Measurements from ENCODE around the gene DRG2. TPM values are rescaled to one million over a fixed set of nuclear protein-coding genes. Genes with fewer than 3 reads are reported as not detected.

DRG2 gene
- polyA plus RNA-seq, 3 donors: 26.9 to 36.1 (median 32.0) TPM

- Histone ChIP-seq H3K4me2 (replicated peaks; ENCODE audit: extremely low read depth, low read length, poor library complexity, severe bottlenecking) (no peak overlapping the region), H3K4me1 (ENCODE audit: control insufficient read depth in 1 of 2, insufficient read depth in 2 of 2, low read length in 2 of 2) (no peaks in the 10 kb centered on the region), H3K9me3 (replicated peaks in 1 of 2; ENCODE audit: control insufficient read depth in 1 of 2, insufficient read depth in 1 of 2, low read length in 2 of 2) (peaks cover 17 to 21% of the 10 kb centered on the region in 2 donors), H3K9ac (ENCODE audit: insufficient read depth, low read length, poor library complexity, severe bottlenecking) (no peak overlapping the region), H3K79me2 (ENCODE audit: insufficient read depth, low read length) (no peaks in the 10 kb centered on the region), H2AFZ (ENCODE audit: insufficient read depth, low read depth, low read length, poor library complexity, severe bottlenecking) (no peak overlapping the region), H3K4me3 (replicated peaks in 1 of 3; ENCODE audit: low read depth in 2 of 3, low read length in 3 of 3) (no peak overlapping the region), H4K20me1 (ENCODE audit: insufficient read depth, low read length) (no peaks in the 10 kb centered on the region), H3K27me3 (ENCODE audit: control insufficient read depth in 2 of 2, insufficient read depth in 2 of 2, low read length in 2 of 2) (no peaks in the 10 kb centered on the region), H3K36me3 (replicated peaks in 1 of 2; ENCODE audit: control insufficient read depth in 1 of 2, insufficient read depth in 2 of 2, low read length in 2 of 2) (no peaks in the 10 kb centered on the region), H3K27ac (ENCODE audit: low read depth in 1 of 2, low read length in 2 of 2) (no peak overlapping the region)
- Mint-ChIP-seq H3K9me3 (peaks cover 16 to 32% (median 21%) of the 10 kb centered on the region in 7 donors), H3K27ac (no peak overlapping the region), H3K4me3 (no peak overlapping the region), H3K27me3 (ENCODE audit: low read depth in 3 of 3) (peaks cover 0 to 4% (median 1%) of the 10 kb centered on the region in 3 donors), H3K4me1 (no peaks in the 10 kb centered on the region), H3K36me3 (no peaks in the 10 kb centered on the region)
- no peak for DNase-seq
- WGBS (ENCODE audit: insufficient coverage): 87% methylated on average over 52 of the region's 54 CpGs
- no peak for TF ChIP-seq CTCF (IDR thresholded peaks at IDR 0.05)
- intact Hi-C loops (cut with micrococcal nuclease): no loop called here
Observed at GRCh38 chr17:18121144-18121910, 33.6 kb downstream of the DRG2 start.

GRCh38 chr17:18122990-18123753 lies 35.4 kb downstream of the DRG2 start:
- H3K4me3 Mint-ChIP-seq: no peak overlapping the region
- Histone ChIP-seq H3K4me2 (replicated peaks; ENCODE audit: extremely low read depth, low read length, poor library complexity, severe bottlenecking) (no peak overlapping the region), H3K36me3 (replicated peaks in 1 of 2; ENCODE audit: control insufficient read depth in 1 of 2, insufficient read depth in 2 of 2, low read length in 2 of 2) (no peaks in the 10 kb centered on the region), H3K9ac (ENCODE audit: insufficient read depth, low read length, poor library complexity, severe bottlenecking) (no peak overlapping the region), H2AFZ (ENCODE audit: insufficient read depth, low read depth, low read length, poor library complexity, severe bottlenecking) (no peak overlapping the region), H3K79me2 (ENCODE audit: insufficient read depth, low read length) (no peaks in the 10 kb centered on the region), H3K27ac (ENCODE audit: low read depth in 1 of 2, low read length in 2 of 2) (no peak overlapping the region), H4K20me1 (ENCODE audit: insufficient read depth, low read length) (no peaks in the 10 kb centered on the region), H3K9me3 (replicated peaks in 1 of 2; ENCODE audit: control insufficient read depth in 1 of 2, insufficient read depth in 1 of 2, low read length in 2 of 2) (peaks cover 17 to 21% of the 10 kb centered on the region in 2 donors), H3K4me1 (ENCODE audit: control insufficient read depth in 1 of 2, insufficient read depth in 2 of 2, low read length in 2 of 2) (no peaks in the 10 kb centered on the region), H3K4me3 (replicated peaks in 1 of 3; ENCODE audit: low read depth in 2 of 3, low read length in 3 of 3) (no peak overlapping the region), H3K27me3 (ENCODE audit: control insufficient read depth in 2 of 2, insufficient read depth in 2 of 2, low read length in 2 of 2) (no peaks in the 10 kb centered on the region)
- peak overlapping the region in 1 of 7 donors; percentile 40 for H3K27ac Mint-ChIP-seq
- intact Hi-C loops (cut with micrococcal nuclease): no loop called here
- H3K9me3 Mint-ChIP-seq: peaks cover 16 to 32% (median 21%) of the 10 kb centered on the region in 7 donors
- 88% methylated on average over 29 of the region's 31 CpGs for WGBS (ENCODE audit: insufficient coverage)
- H3K27me3 Mint-ChIP-seq (ENCODE audit: low read depth in 3 of 3): peaks cover 0 to 4% (median 2%) of the 10 kb centered on the region in 3 donors
- DNase-seq: no peak
- no peaks in the 10 kb centered on the region for H3K4me1 Mint-ChIP-seq
- TF ChIP-seq CTCF (IDR thresholded peaks at IDR 0.05): no peak
- no peaks in the 10 kb centered on the region for H3K36me3 Mint-ChIP-seq

Measured in CD14-positive monocyte (primary cell).